ENCODE measurements around the gene MAML2. TPM values are rescaled to one million over a fixed set of nuclear protein-coding genes. Genes with fewer than 3 reads are reported as not detected.

The MAML2 gene
- total and polyA plus RNA-seq, 2 experiments from 2014 or later: 2.0 to 7.1 TPM

DNA sequence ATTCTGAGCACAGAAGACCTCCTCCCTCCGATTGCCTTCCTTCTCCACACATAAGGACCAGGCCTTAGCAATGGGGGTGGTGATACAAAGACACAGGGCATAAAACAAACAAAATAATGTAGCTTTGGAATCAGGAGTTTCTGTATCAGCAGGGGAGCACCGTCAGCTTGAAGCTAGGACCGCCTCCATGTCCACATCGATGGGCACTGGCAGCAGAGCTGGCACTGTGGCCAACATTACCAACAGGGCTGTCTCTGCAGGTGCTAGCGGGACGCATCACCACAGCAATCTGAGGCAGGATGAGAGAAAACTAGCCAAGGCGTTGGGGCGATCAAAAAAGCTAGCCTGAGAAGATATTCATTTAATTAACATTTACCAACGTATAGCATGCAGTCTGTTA, 201.4 kb downstream of the MAML2 start:
- Mint-ChIP-seq H3K4me1 (peaks cover 36% of the 10 kb centered on the region), H3K27me3 (ENCODE audit: insufficient read depth, low read depth, poor library complexity) (no peaks in the 10 kb centered on the region), H3K36me3 (ENCODE audit: low read depth) (no peaks in the 10 kb centered on the region), H3K9me3 (no peaks in the 10 kb centered on the region), H3K27ac (no peak overlapping the region), H3K4me3 (no peak overlapping the region)
- Histone ChIP-seq H3K4me1 (ENCODE audit: insufficient read depth) (peaks cover 51% of the 10 kb centered on the region), H3K27ac (ENCODE audit: low read depth) (no peak overlapping the region), H3K36me3 (ENCODE audit: insufficient read depth) (no peaks in the 10 kb centered on the region), H3K4me2 (no peak overlapping the region), H3K79me2 (replicated peaks; ENCODE audit: insufficient read depth) (no peaks in the 10 kb centered on the region), H3K4me3 (no peak overlapping the region), H2AFZ (no peak overlapping the region), H3F3A (replicated peaks; ENCODE audit: low read depth) (no peaks in the 10 kb centered on the region), H3K9me2 (ENCODE audit: insufficient read depth) (peaks cover 3% of the 10 kb centered on the region; the same call in 1 of the 2 replicates), H3K27me3 (ENCODE audit: insufficient read depth) (no peaks in the 10 kb centered on the region), H4K20me1 (replicated peaks; ENCODE audit: insufficient read depth) (no peaks in the 10 kb centered on the region)
- ATAC-seq (no peak), DNase-seq (ENCODE audit: low spot score) (no peak)
- TF ChIP-seq ZNF114 (CRISPR knock-in tag; IDR thresholded peaks at IDR 0.05) (no peak), ZNF331 (CRISPR knock-in tag; IDR thresholded peaks at IDR 0.05; ENCODE audit: low read depth) (no peak), STAT1 (IDR thresholded peaks at IDR 0.05; ENCODE audit: unreplicated experiment) (no peak), JUNB (IDR thresholded peaks at IDR 0.05; ENCODE audit: unreplicated experiment) (no peak), CREB1 (CRISPR knock-in tag; IDR thresholded peaks at IDR 0.05; ENCODE audit: low read depth) (no peak), POLR2AphosphoS5 (IDR thresholded peaks at IDR 0.05; ENCODE audit: low read depth) (no peak), EZH2phosphoT487 (IDR thresholded peaks at IDR 0.05; ENCODE audit: unreplicated experiment) (no peak), EZH2 (IDR thresholded peaks at IDR 0.05; ENCODE audit: low read depth, unreplicated experiment) (no peak), NANOG (IDR thresholded peaks at IDR 0.05; ENCODE audit: borderline replicate concordance) (no peak)
- TF ChIP-seq, protein P1, sequence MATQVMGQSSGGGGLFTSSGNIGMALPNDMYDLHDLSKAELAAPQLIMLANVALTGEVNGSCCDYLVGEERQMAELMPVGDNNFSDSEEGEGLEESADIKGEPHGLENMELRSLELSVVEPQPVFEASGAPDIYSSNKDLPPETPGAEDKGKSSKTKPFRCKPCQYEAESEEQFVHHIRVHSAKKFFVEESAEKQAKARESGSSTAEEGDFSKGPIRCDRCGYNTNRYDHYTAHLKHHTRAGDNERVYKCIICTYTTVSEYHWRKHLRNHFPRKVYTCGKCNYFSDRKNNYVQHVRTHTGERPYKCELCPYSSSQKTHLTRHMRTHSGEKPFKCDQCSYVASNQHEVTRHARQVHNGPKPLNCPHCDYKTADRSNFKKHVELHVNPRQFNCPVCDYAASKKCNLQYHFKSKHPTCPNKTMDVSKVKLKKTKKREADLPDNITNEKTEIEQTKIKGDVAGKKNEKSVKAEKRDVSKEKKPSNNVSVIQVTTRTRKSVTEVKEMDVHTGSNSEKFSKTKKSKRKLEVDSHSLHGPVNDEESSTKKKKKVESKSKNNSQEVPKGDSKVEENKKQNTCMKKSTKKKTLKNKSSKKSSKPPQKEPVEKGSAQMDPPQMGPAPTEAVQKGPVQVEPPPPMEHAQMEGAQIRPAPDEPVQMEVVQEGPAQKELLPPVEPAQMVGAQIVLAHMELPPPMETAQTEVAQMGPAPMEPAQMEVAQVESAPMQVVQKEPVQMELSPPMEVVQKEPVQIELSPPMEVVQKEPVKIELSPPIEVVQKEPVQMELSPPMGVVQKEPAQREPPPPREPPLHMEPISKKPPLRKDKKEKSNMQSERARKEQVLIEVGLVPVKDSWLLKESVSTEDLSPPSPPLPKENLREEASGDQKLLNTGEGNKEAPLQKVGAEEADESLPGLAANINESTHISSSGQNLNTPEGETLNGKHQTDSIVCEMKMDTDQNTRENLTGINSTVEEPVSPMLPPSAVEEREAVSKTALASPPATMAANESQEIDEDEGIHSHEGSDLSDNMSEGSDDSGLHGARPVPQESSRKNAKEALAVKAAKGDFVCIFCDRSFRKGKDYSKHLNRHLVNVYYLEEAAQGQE (IDR thresholded peaks at IDR 0.05; ENCODE audit: unreplicated experiment): no peak
- TF ChIP-seq, protein P2, sequence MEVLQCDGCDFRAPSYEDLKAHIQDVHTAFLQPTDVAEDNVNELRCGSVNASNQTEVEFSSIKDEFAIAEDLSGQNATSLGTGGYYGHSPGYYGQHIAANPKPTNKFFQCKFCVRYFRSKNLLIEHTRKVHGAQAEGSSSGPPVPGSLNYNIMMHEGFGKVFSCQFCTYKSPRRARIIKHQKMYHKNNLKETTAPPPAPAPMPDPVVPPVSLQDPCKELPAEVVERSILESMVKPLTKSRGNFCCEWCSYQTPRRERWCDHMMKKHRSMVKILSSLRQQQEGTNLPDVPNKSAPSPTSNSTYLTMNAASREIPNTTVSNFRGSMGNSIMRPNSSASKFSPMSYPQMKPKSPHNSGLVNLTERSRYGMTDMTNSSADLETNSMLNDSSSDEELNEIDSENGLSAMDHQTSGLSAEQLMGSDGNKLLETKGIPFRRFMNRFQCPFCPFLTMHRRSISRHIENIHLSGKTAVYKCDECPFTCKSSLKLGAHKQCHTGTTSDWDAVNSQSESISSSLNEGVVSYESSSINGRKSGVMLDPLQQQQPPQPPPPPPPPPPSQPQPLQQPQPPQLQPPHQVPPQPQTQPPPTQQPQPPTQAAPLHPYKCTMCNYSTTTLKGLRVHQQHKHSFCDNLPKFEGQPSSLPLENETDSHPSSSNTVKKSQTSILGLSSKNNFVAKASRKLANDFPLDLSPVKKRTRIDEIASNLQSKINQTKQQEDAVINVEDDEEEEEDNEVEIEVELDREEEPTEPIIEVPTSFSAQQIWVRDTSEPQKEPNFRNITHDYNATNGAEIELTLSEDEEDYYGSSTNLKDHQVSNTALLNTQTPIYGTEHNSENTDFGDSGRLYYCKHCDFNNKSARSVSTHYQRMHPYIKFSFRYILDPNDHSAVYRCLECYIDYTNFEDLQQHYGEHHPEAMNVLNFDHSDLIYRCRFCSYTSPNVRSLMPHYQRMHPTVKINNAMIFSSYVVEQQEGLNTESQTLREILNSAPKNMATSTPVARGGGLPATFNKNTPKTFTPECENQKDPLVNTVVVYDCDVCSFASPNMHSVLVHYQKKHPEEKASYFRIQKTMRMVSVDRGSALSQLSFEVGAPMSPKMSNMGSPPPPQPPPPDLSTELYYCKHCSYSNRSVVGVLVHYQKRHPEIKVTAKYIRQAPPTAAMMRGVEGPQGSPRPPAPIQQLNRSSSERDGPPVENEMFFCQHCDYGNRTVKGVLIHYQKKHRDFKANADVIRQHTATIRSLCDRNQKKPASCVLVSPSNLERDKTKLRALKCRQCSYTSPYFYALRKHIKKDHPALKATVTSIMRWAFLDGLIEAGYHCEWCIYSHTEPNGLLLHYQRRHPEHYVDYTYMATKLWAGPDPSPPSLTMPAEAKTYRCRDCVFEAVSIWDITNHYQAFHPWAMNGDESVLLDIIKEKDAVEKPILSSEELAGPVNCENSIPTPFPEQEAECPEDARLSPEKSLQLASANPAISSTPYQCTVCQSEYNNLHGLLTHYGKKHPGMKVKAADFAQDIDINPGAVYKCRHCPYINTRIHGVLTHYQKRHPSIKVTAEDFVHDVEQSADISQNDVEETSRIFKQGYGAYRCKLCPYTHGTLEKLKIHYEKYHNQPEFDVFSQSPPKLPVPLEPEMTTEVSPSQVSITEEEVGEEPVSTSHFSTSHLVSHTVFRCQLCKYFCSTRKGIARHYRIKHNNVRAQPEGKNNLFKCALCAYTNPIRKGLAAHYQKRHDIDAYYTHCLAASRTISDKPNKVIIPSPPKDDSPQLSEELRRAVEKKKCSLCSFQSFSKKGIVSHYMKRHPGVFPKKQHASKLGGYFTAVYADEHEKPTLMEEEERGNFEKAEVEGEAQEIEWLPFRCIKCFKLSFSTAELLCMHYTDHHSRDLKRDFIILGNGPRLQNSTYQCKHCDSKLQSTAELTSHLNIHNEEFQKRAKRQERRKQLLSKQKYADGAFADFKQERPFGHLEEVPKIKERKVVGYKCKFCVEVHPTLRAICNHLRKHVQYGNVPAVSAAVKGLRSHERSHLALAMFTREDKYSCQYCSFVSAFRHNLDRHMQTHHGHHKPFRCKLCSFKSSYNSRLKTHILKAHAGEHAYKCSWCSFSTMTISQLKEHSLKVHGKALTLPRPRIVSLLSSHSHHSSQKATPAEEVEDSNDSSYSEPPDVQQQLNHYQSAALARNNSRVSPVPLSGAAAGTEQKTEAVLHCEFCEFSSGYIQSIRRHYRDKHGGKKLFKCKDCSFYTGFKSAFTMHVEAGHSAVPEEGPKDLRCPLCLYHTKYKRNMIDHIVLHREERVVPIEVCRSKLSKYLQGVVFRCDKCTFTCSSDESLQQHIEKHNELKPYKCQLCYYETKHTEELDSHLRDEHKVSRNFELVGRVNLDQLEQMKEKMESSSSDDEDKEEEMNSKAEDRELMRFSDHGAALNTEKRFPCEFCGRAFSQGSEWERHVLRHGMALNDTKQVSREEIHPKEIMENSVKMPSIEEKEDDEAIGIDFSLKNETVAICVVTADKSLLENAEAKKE (CRISPR knock-in tag; IDR thresholded peaks at IDR 0.05): no peak
- TF ChIP-seq, protein P3, sequence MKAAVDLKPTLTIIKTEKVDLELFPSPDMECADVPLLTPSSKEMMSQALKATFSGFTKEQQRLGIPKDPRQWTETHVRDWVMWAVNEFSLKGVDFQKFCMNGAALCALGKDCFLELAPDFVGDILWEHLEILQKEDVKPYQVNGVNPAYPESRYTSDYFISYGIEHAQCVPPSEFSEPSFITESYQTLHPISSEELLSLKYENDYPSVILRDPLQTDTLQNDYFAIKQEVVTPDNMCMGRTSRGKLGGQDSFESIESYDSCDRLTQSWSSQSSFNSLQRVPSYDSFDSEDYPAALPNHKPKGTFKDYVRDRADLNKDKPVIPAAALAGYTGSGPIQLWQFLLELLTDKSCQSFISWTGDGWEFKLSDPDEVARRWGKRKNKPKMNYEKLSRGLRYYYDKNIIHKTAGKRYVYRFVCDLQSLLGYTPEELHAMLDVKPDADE (IDR thresholded peaks at IDR 0.05): no peak
- TF ChIP-seq, protein P4, sequence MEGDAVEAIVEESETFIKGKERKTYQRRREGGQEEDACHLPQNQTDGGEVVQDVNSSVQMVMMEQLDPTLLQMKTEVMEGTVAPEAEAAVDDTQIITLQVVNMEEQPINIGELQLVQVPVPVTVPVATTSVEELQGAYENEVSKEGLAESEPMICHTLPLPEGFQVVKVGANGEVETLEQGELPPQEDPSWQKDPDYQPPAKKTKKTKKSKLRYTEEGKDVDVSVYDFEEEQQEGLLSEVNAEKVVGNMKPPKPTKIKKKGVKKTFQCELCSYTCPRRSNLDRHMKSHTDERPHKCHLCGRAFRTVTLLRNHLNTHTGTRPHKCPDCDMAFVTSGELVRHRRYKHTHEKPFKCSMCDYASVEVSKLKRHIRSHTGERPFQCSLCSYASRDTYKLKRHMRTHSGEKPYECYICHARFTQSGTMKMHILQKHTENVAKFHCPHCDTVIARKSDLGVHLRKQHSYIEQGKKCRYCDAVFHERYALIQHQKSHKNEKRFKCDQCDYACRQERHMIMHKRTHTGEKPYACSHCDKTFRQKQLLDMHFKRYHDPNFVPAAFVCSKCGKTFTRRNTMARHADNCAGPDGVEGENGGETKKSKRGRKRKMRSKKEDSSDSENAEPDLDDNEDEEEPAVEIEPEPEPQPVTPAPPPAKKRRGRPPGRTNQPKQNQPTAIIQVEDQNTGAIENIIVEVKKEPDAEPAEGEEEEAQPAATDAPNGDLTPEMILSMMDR (conservative IDR thresholded peaks at IDR 0.05; ENCODE audit: low read depth in 2 of 2): no peak

Measured in GM23338 (cell line).